Loucy (cell line): ENCODE results near the gene OR2J3.

Experiments used
- H2AFZ ChIP-seq: fragments of 200-600 bp; sonication (generic); 2 replicates; pipeline ENCODE4 v1.6.0; 2016; ENCODE audit warnings: antibody characterized with exemption, mild to moderate bottlenecking, low read length, moderate library complexity
- H3F3A ChIP-seq: fragments of 200-600 bp; 2 replicates; pipeline ENCODE4 v1.6.0; 2016; ENCODE audit warnings: antibody characterized with exemption, low read depth, mild to moderate bottlenecking
- H3K27me3 ChIP-seq: fragments of 200-600 bp; sonication (generic); 2 replicates; pipeline ENCODE4 v1.6.1; 2014; ENCODE audit warnings: low read length, mild to moderate bottlenecking; ENCODE audit not compliant: insufficient read depth, poor library complexity, severe bottlenecking
- H3K36me3 ChIP-seq: fragments of 200-600 bp; sonication (generic); 2 replicates; pipeline ENCODE4 v1.6.1; 2016; ENCODE audit warnings: low read length; ENCODE audit not compliant: insufficient read depth
- H3K4me1 ChIP-seq: fragments of 200-600 bp; sonication (generic); 2 replicates; pipeline ENCODE4 v1.5.1; 2014; ENCODE audit warnings: low read length, mild to moderate bottlenecking; ENCODE audit not compliant: insufficient read depth, poor library complexity, severe bottlenecking
- H3K4me2 ChIP-seq: fragments of 200-600 bp; sonication (generic); 2 replicates; pipeline ENCODE4 v1.6.0; 2014; ENCODE audit warnings: antibody characterized with exemption, low read length, low read depth, mild to moderate bottlenecking; ENCODE audit not compliant: poor library complexity, severe bottlenecking
- H3K4me3 ChIP-seq: fragments of 200-600 bp; sonication (generic); 2 replicates; pipeline ENCODE4 v1.5.1; 2014; ENCODE audit warnings: low read length, mild to moderate bottlenecking, mixed read lengths; ENCODE audit not compliant: poor library complexity, severe bottlenecking
- H3K79me2 ChIP-seq: fragments of 200-600 bp; sonication (generic); 2 replicates; pipeline ENCODE4 v1.6.1; 2014; ENCODE audit warnings: low read length; ENCODE audit not compliant: insufficient read depth
- H3K9ac ChIP-seq: fragments of 200-600 bp; sonication (generic); 2 replicates; pipeline ENCODE4 v1.6.0; 2014; ENCODE audit warnings: mild to moderate bottlenecking, low read depth, low read length, moderate library complexity; ENCODE audit not compliant: poor library complexity, severe bottlenecking
- H3K9me2 ChIP-seq: fragments of 200-600 bp; sonication (generic); replicated peaks from 2 replicates; pipeline ENCODE4 v1.6.1; 2016; ENCODE audit warnings: low read depth, low read length, mixed read lengths
- H3K9me3 ChIP-seq: fragments of 200-600 bp; sonication (generic); 2 replicates; pipeline ENCODE4 v1.6.1; 2014; ENCODE audit warnings: mild to moderate bottlenecking, antibody characterized with exemption, low read length, low read depth; ENCODE audit not compliant: insufficient read depth
- H4K20me1 ChIP-seq: fragments of 200-600 bp; sonication (generic); 2 replicates; pipeline ENCODE4 v1.6.0; 2014; ENCODE audit warnings: antibody characterized with exemption, low read length, mild to moderate bottlenecking; ENCODE audit not compliant: insufficient read depth, poor library complexity, severe bottlenecking
- CTCF ChIP-seq: fragments of 200-600 bp; sonication (generic); conservative IDR thresholded peaks from 2 replicates; pipeline ENCODE4 v1.5.1; 2014; ENCODE audit warnings: mild to moderate bottlenecking, antibody characterized with exemption, low read length
- EZH2phosphoT487 ChIP-seq: fragments of 200-600 bp; IDR thresholded peaks from 2 replicates; pipeline ENCODE4 v1.6.1; 2018; ENCODE audit warnings: antibody characterized with exemption, mild to moderate bottlenecking, moderate library complexity, borderline replicate concordance

OR2J3 gene

GRCh38 chr6:29092957-29093356, 14.9 kb upstream of the OR2J3 start:
- no peak overlapping the region for H2AFZ ChIP-seq
- TF ChIP-seq CTCF: no peak
- no peaks in the 10 kb centered on the region for H3K27me3 ChIP-seq
- H3K79me2 ChIP-seq: no peaks in the 10 kb centered on the region
- H3K4me3 ChIP-seq: no peak overlapping the region
- H3K9me3 ChIP-seq: no peaks in the 10 kb centered on the region
- no peak overlapping the region for H3K9ac ChIP-seq
- no peaks in the 10 kb centered on the region for H4K20me1 ChIP-seq
- H3K4me1 ChIP-seq: no peaks in the 10 kb centered on the region
- H3K9me2 ChIP-seq: no peaks in the 10 kb centered on the region
- no peaks in the 10 kb centered on the region for H3K36me3 ChIP-seq
- no peaks in the 10 kb centered on the region for H3F3A ChIP-seq
- no peak overlapping the region for H3K4me2 ChIP-seq

- H3K4me1 ChIP-seq: no peaks in the 10 kb centered on the region
- no peak overlapping the region for H3K4me2 ChIP-seq
- no peak overlapping the region for H3K4me3 ChIP-seq
- TF ChIP-seq CTCF: no peak
- no peak for TF ChIP-seq EZH2phosphoT487
- H3K9me3 ChIP-seq: no peaks in the 10 kb centered on the region
- no peaks in the 10 kb centered on the region for H3K9me2 ChIP-seq
- H3K27me3 ChIP-seq: no peaks in the 10 kb centered on the region
- no peak overlapping the region for H3K9ac ChIP-seq
- H3K79me2 ChIP-seq: no peaks in the 10 kb centered on the region
- H4K20me1 ChIP-seq: no peaks in the 10 kb centered on the region
- H3F3A ChIP-seq: no peaks in the 10 kb centered on the region
- H3K36me3 ChIP-seq: no peaks in the 10 kb centered on the region
- no peak overlapping the region for H2AFZ ChIP-seq
Measured at GRCh38 chr6:29097803-29098202, 10.1 kb upstream of the OR2J3 start.

DNA sequence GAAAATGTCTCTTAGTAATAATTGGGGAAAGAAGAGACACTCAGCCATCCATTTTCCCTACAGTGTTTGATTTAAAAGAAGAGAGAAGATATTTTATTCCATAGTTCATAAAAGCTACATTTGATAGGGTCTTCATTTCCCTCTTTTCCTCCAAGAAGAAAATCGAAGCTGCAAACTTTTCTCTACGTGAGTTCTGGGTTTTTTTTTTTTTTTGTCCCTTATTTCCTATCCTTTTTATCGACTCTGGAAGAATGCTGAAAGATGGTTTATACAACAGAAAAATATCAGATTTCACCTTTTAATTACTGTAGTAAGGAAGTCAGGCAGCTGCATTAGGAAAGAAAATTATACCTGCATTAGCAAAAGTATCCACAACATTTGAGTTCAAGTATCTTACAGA, 8.7 kb upstream of the OR2J3 start, which contains the start of gene OR2J1:
OR2J1 (plus strand) TSS at position 301 of the 400 bp plus-strand sequence. CDS start 1,453 bp downstream, outside the sequence.
- no peaks in the 10 kb centered on the region for H3K27me3 ChIP-seq
- no peaks in the 10 kb centered on the region for H3K9me3 ChIP-seq
- no peaks in the 10 kb centered on the region for H3K79me2 ChIP-seq
- H2AFZ ChIP-seq: no peak within 1 kb of the TSS
- H3K9ac ChIP-seq: no peak within 1 kb of the TSS
- TF ChIP-seq CTCF (no peak), EZH2phosphoT487 (no peak)
- no peaks in the 10 kb centered on the region for H3F3A ChIP-seq
- no peak within 1 kb of the TSS for H3K4me2 ChIP-seq
- H3K4me1 ChIP-seq: no peaks in the 10 kb centered on the region
- H3K9me2 ChIP-seq: no peaks in the 10 kb centered on the region
- H3K36me3 ChIP-seq: no peaks in the 10 kb centered on the region
- no peak within 1 kb of the TSS for H3K4me3 ChIP-seq
- no peaks in the 10 kb centered on the region for H4K20me1 ChIP-seq
